Neural progenitor cell (in vitro differentiated cells): ENCODE measurements around the gene MOGAT1. TPM values are rescaled to one million over a fixed set of nuclear protein-coding genes. Genes with fewer than 3 reads are reported as not detected.

Source experiments
- DNase-seq: peaks from one replicate; pipeline ENCODE4 v3.0.0-alpha.2; 2016; ENCODE audit warnings: low spot score
- H2AFZ ChIP-seq: fragments of 200-600 bp; sonication (generic); replicated peaks from 2 replicates; pipeline ENCODE4 v1.6.1; 2016; ENCODE audit warnings: antibody characterized with exemption
- H3F3A ChIP-seq: fragments of 200-600 bp; sonication (generic); 2 replicates; pipeline ENCODE4 v1.6.1; 2016; ENCODE audit warnings: antibody characterized with exemption, low read depth
- H3K27ac ChIP-seq: fragments of 200-600 bp; sonication (generic); 2 replicates; pipeline ENCODE4 v1.5.1; 2016; ENCODE audit warnings: mild to moderate bottlenecking
- H3K27me3 ChIP-seq: fragments of 200-600 bp; sonication (generic); 2 replicates; pipeline ENCODE4 v1.6.1; 2016; ENCODE audit warnings: mild to moderate bottlenecking, moderate library complexity
- H3K36me3 ChIP-seq: fragments of 200-600 bp; sonication (generic); 2 replicates; pipeline ENCODE4 v1.5.1; 2016
- H3K4me1 ChIP-seq: fragments of 200-600 bp; sonication (generic); 2 replicates; pipeline ENCODE4 v1.6.1; 2016; ENCODE audit warnings: mixed run types
- H3K4me2 ChIP-seq: fragments of 200-600 bp; sonication (generic); 2 replicates; pipeline ENCODE4 v1.6.1; 2016
- H3K4me3 ChIP-seq: fragments of 200-600 bp; sonication (generic); 2 replicates; pipeline ENCODE4 v1.5.1; 2016
- H3K79me2 ChIP-seq: fragments of 200-600 bp; sonication (generic); 2 replicates; pipeline ENCODE4 v1.6.1; 2016; ENCODE audit warnings: low read depth
- H3K9ac ChIP-seq: fragments of 200-600 bp; sonication (generic); 2 replicates; pipeline ENCODE4 v1.6.1; 2016
- H3K9me3 ChIP-seq: fragments of 200-600 bp; sonication (generic); 2 replicates; pipeline ENCODE4 v1.5.1; 2016; ENCODE audit warnings: low read depth
- H4K20me1 ChIP-seq: fragments of 200-600 bp; sonication (generic); 2 replicates; pipeline ENCODE4 v1.6.1; 2016; ENCODE audit warnings: low read depth
- H3K27ac Mint-ChIP-seq: 3 replicates; pipeline ENCODE4 v1.8.0; 2021; ENCODE audit warnings: mixed read lengths
- H3K27me3 Mint-ChIP-seq: 2 replicates; pipeline ENCODE4 v1.8.0; 2022; ENCODE audit warnings: low read depth, mild to moderate bottlenecking, inconsistent platforms, moderate library complexity, mixed read lengths; ENCODE audit not compliant: insufficient read depth
- H3K36me3 Mint-ChIP-seq: 3 replicates; pipeline ENCODE4 v1.8.0; 2021; ENCODE audit warnings: mixed read lengths
- H3K4me1 Mint-ChIP-seq: 3 replicates; pipeline ENCODE4 v1.8.0; 2021; ENCODE audit warnings: mixed read lengths
- H3K4me3 Mint-ChIP-seq: 3 replicates; pipeline ENCODE4 v1.8.0; 2021; ENCODE audit warnings: mild to moderate bottlenecking, moderate library complexity, mixed read lengths
- H3K9me3 Mint-ChIP-seq: 3 replicates; pipeline ENCODE4 v1.8.0; 2020; ENCODE audit warnings: mixed read lengths
- EZH2 ChIP-seq: fragments of 200-600 bp; sonication (generic); IDR thresholded peaks from 2 replicates; pipeline ENCODE4 v1.6.1; 2017; ENCODE audit warnings: antibody characterized with exemption, mild to moderate bottlenecking, moderate library complexity
- EZH2phosphoT487 ChIP-seq: fragments of 200-600 bp; sonication (generic); IDR thresholded peaks from 2 replicates; pipeline ENCODE4 v1.6.1; 2017; ENCODE audit warnings: antibody characterized with exemption
- total RNA-seq: library from RNA; depleted of rRNA; stranded (reverse); fragments of >200 nt; gene quantifications from 2 replicates; pipeline ENCODE4 v1.2.3, GENCODE V29; 2015; ENCODE audit warnings: low replicate concordance
- TF ChIP-seq, protein P1 (sequence below): fragments of 200-600 bp; sonication (generic); IDR thresholded peaks from 2 replicates; pipeline ENCODE4 v1.5.1; 2017; ENCODE audit warnings: antibody characterized with exemption, mild to moderate bottlenecking

Gene MOGAT1
- total RNA-seq, 1 donor from 2014 or later = 2.0 TPM

DNA sequence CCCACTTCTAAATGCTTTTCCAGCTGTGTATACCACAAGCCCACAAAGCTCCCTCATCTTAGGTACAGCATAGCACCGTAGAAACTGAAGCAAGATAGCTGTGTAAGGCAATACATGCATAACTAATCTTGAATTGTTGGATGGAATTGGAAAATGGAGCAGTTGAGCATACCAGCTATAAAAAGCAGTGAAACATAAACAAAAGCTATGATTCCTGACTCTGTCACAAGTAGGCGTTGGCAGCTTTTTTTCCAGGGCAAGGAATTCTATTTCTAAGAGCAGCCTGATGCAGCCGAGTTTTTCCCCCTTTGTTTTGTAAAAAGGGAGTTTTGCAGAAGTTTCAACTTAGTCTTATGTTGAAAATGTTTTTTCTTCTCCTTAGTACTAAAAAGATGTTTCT lies 32.4 kb downstream of the MOGAT1 start:
- no peaks in the 10 kb centered on the region for H3K9me3 ChIP-seq
- no peaks in the 10 kb centered on the region for H3K36me3 ChIP-seq
- no peak for DNase-seq
- H3K36me3 Mint-ChIP-seq = no peaks in the 10 kb centered on the region
- H3K9ac ChIP-seq = no peak overlapping the region
- H3K4me1 Mint-ChIP-seq = peaks cover 7% of the 10 kb centered on the region
- no peak overlapping the region for H3K4me3 ChIP-seq
- TF ChIP-seq EZH2phosphoT487 (no peak), EZH2 (no peak)
- TF ChIP-seq, protein P1, sequence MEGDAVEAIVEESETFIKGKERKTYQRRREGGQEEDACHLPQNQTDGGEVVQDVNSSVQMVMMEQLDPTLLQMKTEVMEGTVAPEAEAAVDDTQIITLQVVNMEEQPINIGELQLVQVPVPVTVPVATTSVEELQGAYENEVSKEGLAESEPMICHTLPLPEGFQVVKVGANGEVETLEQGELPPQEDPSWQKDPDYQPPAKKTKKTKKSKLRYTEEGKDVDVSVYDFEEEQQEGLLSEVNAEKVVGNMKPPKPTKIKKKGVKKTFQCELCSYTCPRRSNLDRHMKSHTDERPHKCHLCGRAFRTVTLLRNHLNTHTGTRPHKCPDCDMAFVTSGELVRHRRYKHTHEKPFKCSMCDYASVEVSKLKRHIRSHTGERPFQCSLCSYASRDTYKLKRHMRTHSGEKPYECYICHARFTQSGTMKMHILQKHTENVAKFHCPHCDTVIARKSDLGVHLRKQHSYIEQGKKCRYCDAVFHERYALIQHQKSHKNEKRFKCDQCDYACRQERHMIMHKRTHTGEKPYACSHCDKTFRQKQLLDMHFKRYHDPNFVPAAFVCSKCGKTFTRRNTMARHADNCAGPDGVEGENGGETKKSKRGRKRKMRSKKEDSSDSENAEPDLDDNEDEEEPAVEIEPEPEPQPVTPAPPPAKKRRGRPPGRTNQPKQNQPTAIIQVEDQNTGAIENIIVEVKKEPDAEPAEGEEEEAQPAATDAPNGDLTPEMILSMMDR = no peak
- peaks cover 1% of the 10 kb centered on the region for H3F3A ChIP-seq
- peaks cover 13% of the 10 kb centered on the region for H3K27me3 Mint-ChIP-seq
- no peaks in the 10 kb centered on the region for H4K20me1 ChIP-seq
- H3K27ac ChIP-seq = no peak overlapping the region
- no peak overlapping the region for H3K4me3 Mint-ChIP-seq
- H3K9me3 Mint-ChIP-seq = no peaks in the 10 kb centered on the region
- H2AFZ ChIP-seq = no peak overlapping the region
- no peak overlapping the region for H3K4me2 ChIP-seq
- no peaks in the 10 kb centered on the region for H3K27me3 ChIP-seq
- no peak overlapping the region for H3K27ac Mint-ChIP-seq
- H3K79me2 ChIP-seq = no peaks in the 10 kb centered on the region
- H3K4me1 ChIP-seq = peaks cover 1% of the 10 kb centered on the region

GRCh38 chr2:222706616-222707015 lies 35.2 kb downstream of the MOGAT1 start:
- H3K9me3 ChIP-seq = no peaks in the 10 kb centered on the region
- Mint-ChIP-seq H3K27ac (no peak overlapping the region), H3K36me3 (no peaks in the 10 kb centered on the region), H3K4me3 (no peak overlapping the region), H3K27me3 (peaks cover 13% of the 10 kb centered on the region), H3K9me3 (no peaks in the 10 kb centered on the region), H3K4me1 (peaks cover 18% of the 10 kb centered on the region)
- H3K27me3 ChIP-seq = no peaks in the 10 kb centered on the region
- H3K79me2 ChIP-seq = no peaks in the 10 kb centered on the region
- no peak overlapping the region for H3K4me3 ChIP-seq
- no peak for TF ChIP-seq EZH2phosphoT487
- TF ChIP-seq EZH2 = no peak
- TF ChIP-seq, protein P1 = no peak
- H3K4me1 ChIP-seq = peaks cover 8% of the 10 kb centered on the region
- peaks cover 10% of the 10 kb centered on the region for H3F3A ChIP-seq
- H3K4me2 ChIP-seq = no peak overlapping the region
- no peaks in the 10 kb centered on the region for H4K20me1 ChIP-seq
- H3K9ac ChIP-seq = no peak overlapping the region
- H3K27ac ChIP-seq = no peak overlapping the region
- no peak for DNase-seq
- H2AFZ ChIP-seq = no peak overlapping the region
- no peaks in the 10 kb centered on the region for H3K36me3 ChIP-seq

DNA sequence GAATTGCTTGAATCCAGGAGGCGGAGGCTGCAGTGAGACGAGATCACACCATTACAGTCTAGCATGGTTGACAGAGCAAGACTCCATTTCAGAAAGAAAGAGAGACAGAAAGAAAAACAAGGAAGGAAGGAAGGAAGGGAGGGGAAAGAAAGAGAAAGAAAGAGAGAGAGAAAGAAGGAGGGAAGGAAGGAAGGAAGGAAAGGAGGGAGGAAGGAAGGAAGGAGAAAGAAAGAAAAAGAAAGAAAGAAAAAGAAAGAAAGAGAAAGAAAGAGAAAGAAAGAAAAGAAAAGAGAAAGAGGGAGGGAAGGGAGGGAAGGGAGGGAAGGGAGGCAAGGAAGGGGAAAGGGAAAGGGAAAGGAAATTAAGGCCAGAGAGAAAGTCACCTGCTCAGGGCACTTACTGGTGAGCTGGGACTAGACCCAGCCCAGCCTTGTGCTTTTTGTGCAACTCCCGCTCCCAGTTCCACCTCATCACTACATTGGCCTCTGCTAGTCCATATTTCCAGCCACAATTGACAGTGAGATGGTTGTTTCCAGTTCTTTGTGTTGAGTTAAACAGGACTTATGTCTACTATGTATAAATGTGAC lies 35.7 kb downstream of the MOGAT1 start:
- no peaks in the 10 kb centered on the region for H3K9me3 ChIP-seq
- TF ChIP-seq EZH2phosphoT487 (no peak), EZH2 (no peak)
- TF ChIP-seq, protein P1 = no peak
- H3K36me3 ChIP-seq = no peaks in the 10 kb centered on the region
- peaks cover 8% of the 10 kb centered on the region for H3K4me1 ChIP-seq
- Mint-ChIP-seq H3K27ac (no peak overlapping the region), H3K4me3 (no peak overlapping the region), H3K4me1 (peaks cover 18% of the 10 kb centered on the region), H3K9me3 (no peaks in the 10 kb centered on the region), H3K27me3 (peaks cover 13% of the 10 kb centered on the region), H3K36me3 (no peaks in the 10 kb centered on the region)
- H3K4me3 ChIP-seq = no peak overlapping the region
- DNase-seq = no peak
- H3F3A ChIP-seq = peaks cover 10% of the 10 kb centered on the region
- no peak overlapping the region for H3K27ac ChIP-seq
- no peaks in the 10 kb centered on the region for H4K20me1 ChIP-seq
- H3K27me3 ChIP-seq = no peaks in the 10 kb centered on the region
- H3K9ac ChIP-seq = no peak overlapping the region
- H2AFZ ChIP-seq = no peak overlapping the region
- H3K79me2 ChIP-seq = no peaks in the 10 kb centered on the region
- no peak overlapping the region for H3K4me2 ChIP-seq
